Measurements from ENCODE around the gene LDAF1. TPM values are rescaled to one million over a fixed set of nuclear protein-coding genes. Genes with fewer than 3 reads are reported as not detected.

LDAF1 gene
- total and polyA plus RNA-seq, 4 experiments from 2014 or later = 15.0 to 23.3 (median 18.4) TPM

DNA sequence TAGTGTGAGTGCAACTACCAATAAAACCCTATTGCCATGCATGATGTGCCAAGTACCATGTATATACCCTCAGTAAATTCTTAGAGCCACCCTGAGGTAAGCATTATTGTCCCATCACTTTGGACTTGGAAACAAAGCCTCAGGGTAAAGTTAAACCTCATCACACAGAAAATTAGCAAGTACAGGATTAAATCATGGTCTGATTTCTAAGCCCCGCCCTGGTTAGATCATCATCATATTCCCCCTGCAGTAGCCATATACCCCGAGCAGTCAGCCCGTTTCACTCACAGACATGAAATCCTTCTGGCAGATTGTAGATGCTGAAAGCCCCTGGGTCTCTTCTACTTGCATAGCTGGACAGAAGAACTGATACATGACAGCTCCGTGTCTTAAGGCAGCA, 48.1 kb downstream of the LDAF1 start:
- intact Hi-C loops (cut with micrococcal nuclease) = no loop called here
- no peaks in the 10 kb centered on the region for H3K4me1 Mint-ChIP-seq
- ChIA-PET CTCF (ENCODE audit: partially characterized antibody) (no interaction called here), POLR2A (ENCODE audit: partially characterized antibody) (no interaction called here)
- Histone ChIP-seq H3K4me1 (ENCODE audit: insufficient read depth, low read length) (no peaks in the 10 kb centered on the region), H3K4me3 (ENCODE audit: low read length in 2 of 2) (no peak overlapping the region), H3K27ac (ENCODE audit: low read depth, low read length) (no peak overlapping the region), H3K9me3 (ENCODE audit: control insufficient read depth in 1 of 2, low read length in 2 of 2) (no peaks in the 10 kb centered on the region), H3K27me3 (ENCODE audit: insufficient read depth, low read length) (no peaks in the 10 kb centered on the region), H3K36me3 (ENCODE audit: insufficient read depth, low read length) (no peaks in the 10 kb centered on the region)
- H3K4me3 Mint-ChIP-seq = no peak overlapping the region
- no peaks in the 10 kb centered on the region for H3K9me3 Mint-ChIP-seq
- peaks cover 8 to 9% of the 10 kb centered on the region in 2 donors for H3K27me3 Mint-ChIP-seq
- DNase-seq = no peak
- H3K36me3 Mint-ChIP-seq = no peaks in the 10 kb centered on the region
- no peak overlapping the region for H3K27ac Mint-ChIP-seq

DNA sequence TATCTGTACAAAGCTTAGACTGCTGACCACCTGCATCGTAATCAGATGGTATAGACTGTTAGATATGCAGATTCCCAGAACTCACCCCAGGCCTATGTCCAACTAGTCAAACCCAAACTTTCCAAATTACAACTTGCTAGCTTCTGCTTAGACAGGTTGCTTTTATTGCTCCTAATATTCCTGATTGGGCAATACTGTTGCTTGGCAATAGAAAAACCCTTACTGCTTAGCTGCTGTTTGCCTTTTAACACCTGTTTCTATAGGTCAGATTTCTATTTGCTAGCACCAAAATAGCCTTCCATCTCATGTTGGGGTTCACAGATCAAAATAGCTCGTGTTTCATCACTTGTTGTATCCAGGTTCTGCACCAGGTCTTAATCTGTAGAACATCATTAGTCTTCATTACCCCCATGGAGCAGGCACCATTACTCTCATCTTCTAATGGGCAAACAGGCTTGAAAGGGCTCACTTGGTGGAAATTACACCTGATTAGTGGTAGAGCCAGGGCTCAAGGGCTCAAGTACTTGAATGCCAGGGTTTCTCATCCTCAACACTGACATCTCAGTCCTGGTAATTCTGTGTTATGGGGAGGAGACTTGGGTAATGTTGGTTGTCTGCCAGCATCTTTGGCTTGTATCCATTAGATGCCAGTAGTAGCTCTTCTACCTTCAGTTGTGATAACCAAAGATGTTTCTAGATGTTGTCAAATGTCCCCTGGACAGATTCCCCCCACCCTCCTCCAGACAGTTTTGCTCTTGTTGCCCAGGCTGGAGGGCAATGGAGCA, 50.2 kb downstream of the LDAF1 start:
- POLR2A ChIA-PET (ENCODE audit: partially characterized antibody) = no interaction called here

DNA sequence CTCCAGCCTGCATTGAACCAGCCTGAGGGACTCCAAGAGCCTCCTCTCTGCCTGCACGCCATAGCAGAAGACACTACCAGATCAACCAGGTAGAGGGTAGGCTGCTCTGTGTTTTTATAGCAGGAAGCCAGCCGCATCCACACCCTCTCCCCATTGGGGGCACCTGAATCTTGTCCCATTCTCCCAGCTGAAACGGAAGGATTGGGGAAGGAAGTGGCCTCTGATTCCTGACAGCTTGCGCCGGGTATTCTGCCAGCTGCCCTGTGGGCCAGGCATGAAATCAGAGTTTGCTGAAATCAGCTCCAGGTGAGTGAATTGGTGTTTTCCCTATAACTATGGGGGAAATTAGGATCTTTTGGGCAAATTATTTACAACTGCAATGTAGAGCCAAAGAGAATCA, 53.0 kb downstream of the LDAF1 start, which contains the start of gene ZP2:
ZP2 (minus strand) TSS at position 89 of the 400 bp plus-strand sequence; CDS start at position 62, 27 bp downstream.
- Histone ChIP-seq H3K4me3 (ENCODE audit: low read length in 2 of 2) (no peak within 1 kb of the TSS), H3K27ac (ENCODE audit: low read depth, low read length) (no peak within 1 kb of the TSS), H3K36me3 (ENCODE audit: insufficient read depth, low read length) (no peaks in the 10 kb centered on the region), H3K9me3 (ENCODE audit: control insufficient read depth in 1 of 2, low read length in 2 of 2) (no peaks in the 10 kb centered on the region), H3K4me1 (ENCODE audit: insufficient read depth, low read length) (no peaks in the 10 kb centered on the region), H3K27me3 (ENCODE audit: insufficient read depth, low read length) (no peaks in the 10 kb centered on the region)
- no peaks in the 10 kb centered on the region for H3K4me1 Mint-ChIP-seq
- peaks cover 9 to 10% of the 10 kb centered on the region in 2 donors for H3K27me3 Mint-ChIP-seq
- intact Hi-C loops (cut with micrococcal nuclease) = no loop called here
- H3K9me3 Mint-ChIP-seq = no peaks in the 10 kb centered on the region
- DNase-seq = no peak
- no peak within 1 kb of the TSS for H3K4me3 Mint-ChIP-seq
- ChIA-PET CTCF (ENCODE audit: partially characterized antibody) (interaction anchor here (1.4 kb wide), 1 partner anchor 23 kb away, joined by 3 read pairs; no protein-coding TSS in a partner anchor), POLR2A (ENCODE audit: partially characterized antibody) (no interaction called here)
- no peak within 1 kb of the TSS for H3K27ac Mint-ChIP-seq
- no peaks in the 10 kb centered on the region for H3K36me3 Mint-ChIP-seq

More for the DNA sequence above, 50.2 kb downstream of the LDAF1 start:
- H3K27ac ChIP-seq (ENCODE audit: low read depth, low read length) = no peak overlapping the region
- Mint-ChIP-seq H3K9me3 (no peaks in the 10 kb centered on the region), H3K4me3 (no peak overlapping the region), H3K4me1 (no peaks in the 10 kb centered on the region), H3K36me3 (no peaks in the 10 kb centered on the region), H3K27me3 (peaks cover 8 to 9% of the 10 kb centered on the region in 2 donors), H3K27ac (no peak overlapping the region)
- H3K36me3 ChIP-seq (ENCODE audit: insufficient read depth, low read length) = no peaks in the 10 kb centered on the region
- H3K9me3 ChIP-seq (ENCODE audit: control insufficient read depth in 1 of 2, low read length in 2 of 2) = no peaks in the 10 kb centered on the region
- no peak for DNase-seq
- no peaks in the 10 kb centered on the region for H3K4me1 ChIP-seq (ENCODE audit: insufficient read depth, low read length)
- H3K4me3 ChIP-seq (ENCODE audit: low read length in 2 of 2) = no peak overlapping the region
- intact Hi-C loops (cut with micrococcal nuclease) = no loop called here
- CTCF ChIA-PET (ENCODE audit: partially characterized antibody) = no interaction called here
- H3K27me3 ChIP-seq (ENCODE audit: insufficient read depth, low read length) = no peaks in the 10 kb centered on the region

DNA sequence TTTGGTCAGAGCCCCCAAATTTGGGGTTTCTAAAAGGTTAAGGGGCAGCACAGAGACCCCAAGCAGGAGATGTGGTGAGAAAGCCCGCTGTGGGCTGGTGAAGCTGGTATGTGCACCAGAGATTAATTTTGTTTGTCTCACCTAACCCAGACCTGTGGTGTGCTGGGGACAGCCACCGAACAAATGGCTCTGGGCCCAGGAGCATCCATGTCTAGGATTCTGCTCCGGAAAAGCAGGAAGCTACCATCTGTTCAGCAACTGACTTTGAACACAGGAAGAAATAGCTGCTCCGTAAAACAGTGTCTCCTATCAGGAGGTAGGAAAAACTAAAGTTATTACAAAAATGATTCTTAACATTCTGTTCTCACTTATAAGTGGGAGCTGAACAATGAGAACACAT, 55.6 kb downstream of the LDAF1 start:
- no peaks in the 10 kb centered on the region for H3K4me1 Mint-ChIP-seq
- no peaks in the 10 kb centered on the region for H3K36me3 Mint-ChIP-seq
- Histone ChIP-seq H3K36me3 (ENCODE audit: insufficient read depth, low read length) (no peaks in the 10 kb centered on the region), H3K4me1 (ENCODE audit: insufficient read depth, low read length) (no peaks in the 10 kb centered on the region), H3K4me3 (ENCODE audit: low read length in 2 of 2) (no peak overlapping the region), H3K27me3 (ENCODE audit: insufficient read depth, low read length) (no peaks in the 10 kb centered on the region), H3K27ac (ENCODE audit: low read depth, low read length) (no peak overlapping the region), H3K9me3 (ENCODE audit: control insufficient read depth in 1 of 2, low read length in 2 of 2) (no peaks in the 10 kb centered on the region)
- no peaks in the 10 kb centered on the region for H3K9me3 Mint-ChIP-seq
- no peak overlapping the region for H3K4me3 Mint-ChIP-seq
- CTCF ChIA-PET (ENCODE audit: partially characterized antibody) = no interaction called here
- intact Hi-C loops (cut with micrococcal nuclease) = no loop called here
- POLR2A ChIA-PET (ENCODE audit: partially characterized antibody) = no interaction called here
- H3K27me3 Mint-ChIP-seq = peaks cover 7 to 15% of the 10 kb centered on the region in 2 donors
- no peak for DNase-seq
- no peak overlapping the region for H3K27ac Mint-ChIP-seq

DNA sequence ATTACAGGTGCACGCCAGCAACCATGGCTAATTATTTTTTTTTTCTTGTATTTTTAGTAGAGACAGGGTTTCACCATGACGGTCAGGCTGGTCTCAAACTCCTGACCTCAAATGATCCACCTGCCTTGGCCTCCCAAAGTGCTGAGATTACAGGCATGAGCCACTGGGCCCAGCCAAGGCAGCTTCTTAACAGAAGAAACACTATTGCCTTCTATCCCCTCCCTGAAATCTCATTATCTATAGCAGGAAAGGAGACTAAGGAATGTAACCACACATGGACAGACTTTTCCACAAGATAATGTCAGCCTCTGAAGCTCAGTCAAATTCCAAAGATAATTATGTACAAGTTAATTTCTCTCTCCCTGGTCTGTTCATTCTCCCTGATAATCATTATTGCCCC, 58.6 kb downstream of the LDAF1 start:
- ChIA-PET POLR2A (ENCODE audit: partially characterized antibody) (no interaction called here), CTCF (ENCODE audit: partially characterized antibody) (no interaction called here)
- Histone ChIP-seq H3K9me3 (ENCODE audit: control insufficient read depth in 1 of 2, low read length in 2 of 2) (no peaks in the 10 kb centered on the region), H3K27me3 (ENCODE audit: insufficient read depth, low read length) (no peaks in the 10 kb centered on the region), H3K36me3 (ENCODE audit: insufficient read depth, low read length) (no peaks in the 10 kb centered on the region), H3K27ac (ENCODE audit: low read depth, low read length) (no peak overlapping the region), H3K4me1 (ENCODE audit: insufficient read depth, low read length) (no peaks in the 10 kb centered on the region), H3K4me3 (ENCODE audit: low read length in 2 of 2) (no peak overlapping the region)
- H3K4me3 Mint-ChIP-seq = no peak overlapping the region
- H3K4me1 Mint-ChIP-seq = no peaks in the 10 kb centered on the region
- H3K36me3 Mint-ChIP-seq = no peaks in the 10 kb centered on the region
- H3K27me3 Mint-ChIP-seq = peaks cover 18 to 23% of the 10 kb centered on the region in 2 donors
- intact Hi-C loops (cut with micrococcal nuclease) = no loop called here
- no peak for DNase-seq
- H3K27ac Mint-ChIP-seq = no peak overlapping the region
- H3K9me3 Mint-ChIP-seq = no peaks in the 10 kb centered on the region

DNA sequence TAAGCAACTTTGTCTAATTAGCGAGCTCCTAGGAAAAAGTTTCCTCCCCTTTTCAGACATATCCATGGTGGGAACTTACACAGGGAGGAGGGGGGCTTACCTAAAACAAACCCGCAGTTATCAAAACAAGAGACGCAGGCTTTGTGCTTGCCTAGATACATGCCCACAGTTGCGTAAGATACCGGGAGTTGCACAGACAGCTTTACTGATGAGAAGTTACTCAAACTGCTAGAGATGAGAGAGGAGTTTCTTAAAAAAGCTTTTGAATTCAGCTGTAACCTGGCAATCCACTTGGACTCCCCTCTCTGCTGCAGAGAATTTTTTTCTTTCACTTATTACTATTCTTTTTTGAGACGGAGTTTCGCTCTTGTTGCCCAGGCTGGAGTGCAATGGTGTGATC, 59.7 kb downstream of the LDAF1 start:
- intact Hi-C loops (cut with micrococcal nuclease) = no loop called here
- Mint-ChIP-seq H3K4me1 (no peaks in the 10 kb centered on the region), H3K4me3 (no peak overlapping the region), H3K27me3 (peaks cover 23 to 25% of the 10 kb centered on the region in 2 donors), H3K27ac (no peak overlapping the region), H3K9me3 (peaks cover 0 to 1% (median 0%) of the 10 kb centered on the region in 8 donors), H3K36me3 (no peaks in the 10 kb centered on the region)
- CTCF ChIA-PET (ENCODE audit: partially characterized antibody) = no interaction called here
- H3K27ac ChIP-seq (ENCODE audit: low read depth, low read length) = no peak overlapping the region
- H3K9me3 ChIP-seq (ENCODE audit: control insufficient read depth in 1 of 2, low read length in 2 of 2) = no peaks in the 10 kb centered on the region
- no peak for DNase-seq
- POLR2A ChIA-PET (ENCODE audit: partially characterized antibody) = no interaction called here
- H3K36me3 ChIP-seq (ENCODE audit: insufficient read depth, low read length) = no peaks in the 10 kb centered on the region
- no peaks in the 10 kb centered on the region for H3K4me1 ChIP-seq (ENCODE audit: insufficient read depth, low read length)
- no peaks in the 10 kb centered on the region for H3K27me3 ChIP-seq (ENCODE audit: insufficient read depth, low read length)
- no peak overlapping the region for H3K4me3 ChIP-seq (ENCODE audit: low read length in 2 of 2)

DNA sequence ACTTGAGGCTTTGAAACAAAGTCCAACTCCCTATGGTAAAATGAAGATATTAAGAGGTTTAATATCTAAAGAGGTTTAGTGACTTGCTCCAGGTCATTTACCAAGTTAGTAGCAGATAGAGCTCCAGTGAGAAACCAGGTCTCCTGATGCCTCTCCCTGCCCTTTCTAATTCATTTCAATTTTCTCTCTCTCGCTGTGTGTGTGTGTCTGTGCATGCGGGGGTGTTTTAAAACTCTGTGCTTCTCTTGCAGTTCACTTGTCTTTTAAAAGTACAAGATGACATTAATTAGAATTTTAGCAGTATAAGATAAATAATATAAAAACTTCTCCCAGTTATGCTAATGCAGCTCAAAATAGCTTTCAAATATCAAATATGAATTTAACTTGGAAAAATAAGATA, 61.1 kb downstream of the LDAF1 start:
- intact Hi-C loops (cut with micrococcal nuclease) = no loop called here
- no peak overlapping the region for H3K4me3 ChIP-seq (ENCODE audit: low read length in 2 of 2)
- CTCF ChIA-PET (ENCODE audit: partially characterized antibody) = no interaction called here
- no peaks in the 10 kb centered on the region for H3K4me1 ChIP-seq (ENCODE audit: insufficient read depth, low read length)
- POLR2A ChIA-PET (ENCODE audit: partially characterized antibody) = no interaction called here
- no peak for DNase-seq
- H3K36me3 ChIP-seq (ENCODE audit: insufficient read depth, low read length) = no peaks in the 10 kb centered on the region
- no peaks in the 10 kb centered on the region for H3K9me3 ChIP-seq (ENCODE audit: control insufficient read depth in 1 of 2, low read length in 2 of 2)
- no peak overlapping the region for H3K27ac ChIP-seq (ENCODE audit: low read depth, low read length)
- Mint-ChIP-seq H3K9me3 (peaks cover 0 to 1% (median 0%) of the 10 kb centered on the region in 8 donors), H3K4me3 (no peak overlapping the region), H3K27me3 (peaks cover 27% of the 10 kb centered on the region in 2 donors), H3K27ac (no peak overlapping the region), H3K36me3 (no peaks in the 10 kb centered on the region), H3K4me1 (no peaks in the 10 kb centered on the region)
- H3K27me3 ChIP-seq (ENCODE audit: insufficient read depth, low read length) = no peaks in the 10 kb centered on the region
